SK-N-MC (cell line): ENCODE data around the gene PRPSAP1.
A peak's percentile ranks its signal among the peaks of the same experiment; 100 is the strongest.

Experiments
- DNase-seq: peaks from one replicate; pipeline ENCODE4 v3.0.0-alpha.2; 2011; ENCODE audit warnings: low read depth, low spot score
- H3K27ac ChIP-seq: fragments of 200-600 bp; sonication (generic); 2 replicates; pipeline ENCODE4 v1.5.1; 2016; ENCODE audit warnings: mixed run types
- H3K36me3 ChIP-seq: fragments of 200-600 bp; sonication (generic); 2 replicates; pipeline ENCODE4 v1.6.1; 2017; ENCODE audit warnings: antibody characterized with exemption, low read length, mixed read lengths; ENCODE audit not compliant: insufficient read depth
- H3K4me3 ChIP-seq: fragments of 200-600 bp; sonication (generic); 2 replicates; pipeline ENCODE4 v1.5.1; 2016
- H3K9ac ChIP-seq: fragments of 200-600 bp; sonication (generic); 2 replicates; pipeline ENCODE4 v1.8.0; 2017; ENCODE audit warnings: mixed run types, mixed read lengths; ENCODE audit not compliant: insufficient read length
- H3K9me3 ChIP-seq: fragments of 200-600 bp; sonication (generic); 2 replicates; pipeline ENCODE4 v1.6.1; 2017; ENCODE audit warnings: low read depth, mild to moderate bottlenecking, antibody characterized with exemption, low read length, moderate library complexity, mixed read lengths
- EZH2 ChIP-seq: fragments of 200-600 bp; sonication (generic); IDR thresholded peaks from one replicate; pipeline ENCODE4 v1.6.1; 2017; ENCODE audit warnings: antibody characterized with exemption
- FOXP2 ChIP-seq: optimal IDR thresholded peaks from 2 replicates; pipeline ENCODE3; 2011; ENCODE audit warnings: mild to moderate bottlenecking, moderate library complexity; ENCODE audit not compliant: insufficient read depth; ENCODE audit errors: extremely low read length, control extremely low read depth
- POLR2AphosphoS5 ChIP-seq: IDR thresholded peaks from 2 replicates; pipeline ENCODE4 v1.6.1; 2012; ENCODE audit warnings: mild to moderate bottlenecking, low read depth, low read length, borderline replicate concordance

Gene PRPSAP1

GRCh38 chr17:76378548-76379274 is 25.0 kb upstream of the PRPSAP1 start:
- no peak overlapping the region for H3K4me3 ChIP-seq
- DNase-seq, result no peak
- no peaks in the 10 kb centered on the region for H3K9me3 ChIP-seq
- H3K27ac ChIP-seq, result no peak overlapping the region
- TF ChIP-seq POLR2AphosphoS5 (no peak), EZH2 (no peak), FOXP2 (no peak)
- no peak overlapping the region for H3K9ac ChIP-seq
- no peaks in the 10 kb centered on the region for H3K36me3 ChIP-seq

- Histone ChIP-seq H3K9me3 (no peaks in the 10 kb centered on the region), H3K27ac (no peak overlapping the region), H3K36me3 (no peaks in the 10 kb centered on the region), H3K4me3 (no peak overlapping the region), H3K9ac (no peak overlapping the region)
- TF ChIP-seq POLR2AphosphoS5 (no peak), FOXP2 (no peak), EZH2 (no peak)
- no peak for DNase-seq
These were observed 22.8 kb upstream of the PRPSAP1 start for GRCh38 chr17:76376318-76377133.

GRCh38 chr17:76371656-76372628 is 18.2 kb upstream of the PRPSAP1 start:
- no peak for TF ChIP-seq POLR2AphosphoS5
- TF ChIP-seq FOXP2, result no peak
- TF ChIP-seq EZH2, result no peak
- Histone ChIP-seq H3K9me3 (no peaks in the 10 kb centered on the region), H3K4me3 (no peak overlapping the region), H3K9ac (no peak overlapping the region), H3K36me3 (no peaks in the 10 kb centered on the region), H3K27ac (no peak overlapping the region; the same call in 1 of the 2 replicates)
- no peak for DNase-seq

GRCh38 chr17:76370261-76370993 is 16.7 kb upstream of the PRPSAP1 start:
- no peak for DNase-seq
- H3K9ac ChIP-seq, result no peak overlapping the region
- H3K36me3 ChIP-seq, result no peaks in the 10 kb centered on the region
- H3K9me3 ChIP-seq, result no peaks in the 10 kb centered on the region
- H3K4me3 ChIP-seq, result peak overlapping the region; percentile 80
- TF ChIP-seq FOXP2 (no peak), EZH2 (no peak), POLR2AphosphoS5 (no peak)
- peak overlapping the region; percentile 98 for H3K27ac ChIP-seq

GRCh38 chr17:76369804-76370203 is 16.1 kb upstream of the PRPSAP1 start:
- Histone ChIP-seq H3K36me3 (no peaks in the 10 kb centered on the region), H3K4me3 (peak overlapping the region; percentile 80), H3K9ac (peak overlapping the region; percentile 70), H3K9me3 (no peaks in the 10 kb centered on the region), H3K27ac (peak overlapping the region; percentile 98)
- TF ChIP-seq EZH2 (no peak), POLR2AphosphoS5 (0 out of 2 replicates have a peak, but pooled peaks have one; percentile 16)
- DNase-seq, result no peak

- TF ChIP-seq POLR2AphosphoS5 (no peak), EZH2 (no peak), FOXP2 (no peak)
- DNase-seq, result no peak
- Histone ChIP-seq H3K27ac (peak overlapping the region; percentile 98), H3K36me3 (no peaks in the 10 kb centered on the region), H3K4me3 (peak overlapping the region; percentile 80), H3K9me3 (no peaks in the 10 kb centered on the region), H3K9ac (peak overlapping the region; percentile 70)
These were observed 15.7 kb upstream of the PRPSAP1 start for GRCh38 chr17:76369379-76369778.

GRCh38 chr17:76368545-76368944 is 14.8 kb upstream of the PRPSAP1 start:
- Histone ChIP-seq H3K36me3 (no peaks in the 10 kb centered on the region), H3K9me3 (no peaks in the 10 kb centered on the region), H3K9ac (peak overlapping the region; percentile 70), H3K4me3 (peak overlapping the region; percentile 80), H3K27ac (peak overlapping the region; percentile 98)
- TF ChIP-seq EZH2 (no peak), FOXP2 (peak; percentile 87), POLR2AphosphoS5 (peak; percentile 75)
- DNase-seq, result peak; percentile 96
